OCI-LY1 (cell line): ENCODE data around the gene KPNB1.

Experiments used
- EZH2 ChIP-seq: fragments of 200-600 bp; sonication (generic), shearing (Covaris generic); IDR thresholded peaks from 2 replicates; pipeline ENCODE4 v1.8.0; 2017; ENCODE audit warnings: borderline replicate concordance, mixed run types, mild to moderate bottlenecking, antibody characterized with exemption, low read length, moderate library complexity, mixed read lengths
- TF ChIP-seq, protein P1 (sequence below): fragments of 200-600 bp; sonication (generic), shearing (Covaris generic); IDR thresholded peaks from 2 replicates; pipeline ENCODE4 v1.5.1; 2017; ENCODE audit warnings: mild to moderate bottlenecking, antibody characterized with exemption, low read length, moderate library complexity, mixed read lengths

- TF ChIP-seq, protein P1, sequence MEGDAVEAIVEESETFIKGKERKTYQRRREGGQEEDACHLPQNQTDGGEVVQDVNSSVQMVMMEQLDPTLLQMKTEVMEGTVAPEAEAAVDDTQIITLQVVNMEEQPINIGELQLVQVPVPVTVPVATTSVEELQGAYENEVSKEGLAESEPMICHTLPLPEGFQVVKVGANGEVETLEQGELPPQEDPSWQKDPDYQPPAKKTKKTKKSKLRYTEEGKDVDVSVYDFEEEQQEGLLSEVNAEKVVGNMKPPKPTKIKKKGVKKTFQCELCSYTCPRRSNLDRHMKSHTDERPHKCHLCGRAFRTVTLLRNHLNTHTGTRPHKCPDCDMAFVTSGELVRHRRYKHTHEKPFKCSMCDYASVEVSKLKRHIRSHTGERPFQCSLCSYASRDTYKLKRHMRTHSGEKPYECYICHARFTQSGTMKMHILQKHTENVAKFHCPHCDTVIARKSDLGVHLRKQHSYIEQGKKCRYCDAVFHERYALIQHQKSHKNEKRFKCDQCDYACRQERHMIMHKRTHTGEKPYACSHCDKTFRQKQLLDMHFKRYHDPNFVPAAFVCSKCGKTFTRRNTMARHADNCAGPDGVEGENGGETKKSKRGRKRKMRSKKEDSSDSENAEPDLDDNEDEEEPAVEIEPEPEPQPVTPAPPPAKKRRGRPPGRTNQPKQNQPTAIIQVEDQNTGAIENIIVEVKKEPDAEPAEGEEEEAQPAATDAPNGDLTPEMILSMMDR = no peak
- no peak for TF ChIP-seq EZH2
Measured at GRCh38 chr17:47690121-47690520, 40.4 kb downstream of the KPNB1 start.
